Type B pancreatic cell (in vitro differentiated cells): ENCODE measurements around the gene ANO9. TPM values are rescaled to one million over a fixed set of nuclear protein-coding genes. Genes with fewer than 3 reads are reported as not detected.
"Not testable (repeated sequence)": the region's sequence is repeated elsewhere in the genome, so short reads cannot be mapped to it uniquely, and the experiment has no call there.

Source experiments
- DNase-seq: peaks from one replicate; pipeline ENCODE4 v3.0.0; 2021; ENCODE audit warnings: mixed read lengths; ENCODE audit not compliant: unreplicated experiment; ENCODE audit errors: extremely low spot score
- H3K27ac Mint-ChIP-seq: 2 replicates; pipeline ENCODE4 v1.8.0; 2021; ENCODE audit warnings: mild to moderate bottlenecking, mixed read lengths
- H3K27me3 Mint-ChIP-seq: 2 replicates; pipeline ENCODE4 v1.8.0; 2021; ENCODE audit warnings: mixed read lengths
- H3K36me3 Mint-ChIP-seq: 2 replicates; pipeline ENCODE4 v1.8.0; 2021; ENCODE audit warnings: mixed read lengths
- H3K4me1 Mint-ChIP-seq: one replicate; pipeline ENCODE4 v1.8.0; 2021; ENCODE audit warnings: mixed read lengths; ENCODE audit not compliant: unreplicated experiment
- H3K4me3 Mint-ChIP-seq: 2 replicates; pipeline ENCODE4 v1.8.0; 2021; ENCODE audit warnings: mild to moderate bottlenecking, mixed read lengths
- H3K9me3 Mint-ChIP-seq: 2 replicates; pipeline ENCODE4 v1.8.0; 2021; ENCODE audit warnings: mixed read lengths
- total RNA-seq: library from RNA; stranded (reverse); gene quantifications from 2 replicates; pipeline ENCODE4 v1.2.1, GENCODE V29; 2021; ENCODE audit warnings: low replicate concordance
- TF ChIP-seq, protein P1 (sequence below): fragments of 200-600 bp; sonication (generic); conservative IDR thresholded peaks from 2 replicates; pipeline ENCODE4 v1.5.0; 2021; ENCODE audit warnings: antibody characterized with exemption, mild to moderate bottlenecking

Gene ANO9
- total RNA-seq, 1 donor from 2014 or later = 25.3 TPM

DNA sequence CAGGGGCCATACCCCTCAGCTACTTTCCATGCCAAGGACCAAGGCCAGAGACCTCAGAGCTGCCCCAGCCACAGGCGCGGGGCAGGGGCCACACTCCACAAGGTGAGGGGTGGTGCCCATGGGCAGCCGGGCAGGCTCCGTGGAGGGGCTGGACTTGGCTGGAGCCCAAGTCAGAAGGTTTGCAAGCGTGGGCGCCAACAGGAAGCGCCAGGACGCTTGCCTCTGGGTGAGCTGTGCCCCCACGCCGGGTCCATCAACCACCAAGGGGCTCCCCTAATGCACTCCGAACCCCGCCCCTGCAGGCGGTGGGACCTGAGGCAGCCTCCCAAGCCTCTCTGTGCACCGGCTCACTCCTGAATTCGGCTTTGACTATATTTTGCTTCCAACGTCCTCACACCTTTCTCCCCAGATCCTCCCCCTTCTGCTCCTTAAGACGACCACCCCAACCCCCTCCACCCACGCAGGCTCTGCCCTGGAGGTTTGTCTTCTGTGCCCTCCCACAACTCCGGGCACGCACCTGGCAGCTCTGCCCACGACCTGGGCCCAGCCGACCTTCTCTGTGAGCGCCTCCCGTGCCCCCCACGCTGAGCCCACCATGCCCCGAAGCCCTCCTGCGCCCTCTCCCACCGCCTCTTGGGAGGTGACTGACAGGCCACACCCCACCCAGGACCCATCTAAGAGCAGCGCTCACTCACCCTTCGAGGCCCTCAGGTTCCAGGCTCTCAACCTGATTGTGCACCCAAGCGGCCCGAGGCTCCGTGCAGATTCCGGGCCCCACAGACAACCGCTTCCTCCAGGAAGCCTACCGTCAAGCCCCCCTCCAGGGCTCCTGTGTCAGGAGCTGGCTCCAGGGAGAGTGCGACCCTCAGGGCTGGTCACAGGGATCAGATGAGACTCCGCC is 50.4 kb downstream of the ANO9 start:
- no peaks in the 10 kb centered on the region for H3K36me3 Mint-ChIP-seq
- H3K27ac Mint-ChIP-seq = no peak overlapping the region
- DNase-seq = no peak
- no peak overlapping the region for H3K4me3 Mint-ChIP-seq
- peaks cover 9% of the 10 kb centered on the region for H3K27me3 Mint-ChIP-seq
- H3K4me1 Mint-ChIP-seq = peaks cover 6% of the 10 kb centered on the region
- H3K9me3 Mint-ChIP-seq = peaks cover 9% of the 10 kb centered on the region
- TF ChIP-seq, protein P1, sequence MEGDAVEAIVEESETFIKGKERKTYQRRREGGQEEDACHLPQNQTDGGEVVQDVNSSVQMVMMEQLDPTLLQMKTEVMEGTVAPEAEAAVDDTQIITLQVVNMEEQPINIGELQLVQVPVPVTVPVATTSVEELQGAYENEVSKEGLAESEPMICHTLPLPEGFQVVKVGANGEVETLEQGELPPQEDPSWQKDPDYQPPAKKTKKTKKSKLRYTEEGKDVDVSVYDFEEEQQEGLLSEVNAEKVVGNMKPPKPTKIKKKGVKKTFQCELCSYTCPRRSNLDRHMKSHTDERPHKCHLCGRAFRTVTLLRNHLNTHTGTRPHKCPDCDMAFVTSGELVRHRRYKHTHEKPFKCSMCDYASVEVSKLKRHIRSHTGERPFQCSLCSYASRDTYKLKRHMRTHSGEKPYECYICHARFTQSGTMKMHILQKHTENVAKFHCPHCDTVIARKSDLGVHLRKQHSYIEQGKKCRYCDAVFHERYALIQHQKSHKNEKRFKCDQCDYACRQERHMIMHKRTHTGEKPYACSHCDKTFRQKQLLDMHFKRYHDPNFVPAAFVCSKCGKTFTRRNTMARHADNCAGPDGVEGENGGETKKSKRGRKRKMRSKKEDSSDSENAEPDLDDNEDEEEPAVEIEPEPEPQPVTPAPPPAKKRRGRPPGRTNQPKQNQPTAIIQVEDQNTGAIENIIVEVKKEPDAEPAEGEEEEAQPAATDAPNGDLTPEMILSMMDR = no peak

DNA sequence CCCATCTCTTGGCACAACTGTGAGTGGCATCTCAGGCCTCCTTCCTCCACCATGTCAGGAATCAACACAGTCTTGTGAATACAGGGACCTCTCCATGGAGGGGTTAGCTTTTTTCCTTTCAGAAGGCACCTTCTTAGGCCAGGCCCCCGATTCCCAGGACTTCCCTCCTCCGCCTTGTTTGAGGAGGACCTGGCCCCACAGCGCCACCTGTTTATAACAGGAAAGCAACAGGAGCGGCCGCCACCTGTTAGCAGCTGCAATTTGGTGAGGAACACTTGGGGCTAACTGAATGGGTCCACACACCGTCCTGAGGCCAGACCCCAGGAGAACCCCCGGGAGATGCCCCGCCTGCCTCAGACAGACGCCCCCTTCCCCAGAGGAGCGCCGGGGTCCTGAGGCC is 51.6 kb downstream of the ANO9 start:
- TF ChIP-seq, protein P1 = no peak
- H3K36me3 Mint-ChIP-seq = no peaks in the 10 kb centered on the region
- H3K4me1 Mint-ChIP-seq = peaks cover 6% of the 10 kb centered on the region
- H3K27me3 Mint-ChIP-seq = peaks cover 9% of the 10 kb centered on the region
- DNase-seq = no peak
- H3K9me3 Mint-ChIP-seq = peaks cover 9% of the 10 kb centered on the region
- no peak overlapping the region for H3K4me3 Mint-ChIP-seq
- H3K27ac Mint-ChIP-seq = no peak overlapping the region

DNA sequence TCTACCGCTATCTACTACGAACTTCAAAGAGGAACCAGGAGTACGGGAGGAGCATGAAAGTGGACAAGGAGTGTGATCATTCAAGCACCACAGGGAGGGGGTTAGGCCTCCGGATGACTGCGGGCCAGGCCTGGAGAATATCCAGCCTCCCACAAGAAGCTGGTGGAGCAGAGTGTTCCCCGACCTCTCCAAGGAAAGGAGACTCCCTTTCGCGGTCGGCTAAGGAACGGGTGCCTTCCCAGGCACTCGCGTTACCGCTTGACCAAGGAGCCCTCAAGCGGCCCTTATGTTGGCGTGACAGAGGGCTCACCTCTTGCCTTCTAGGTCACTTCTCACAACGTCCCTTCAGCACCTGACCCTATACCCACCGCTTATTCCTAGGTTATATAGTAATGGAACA is 52.4 kb downstream of the ANO9 start:
- H3K27ac Mint-ChIP-seq, H3K9me3 Mint-ChIP-seq, DNase-seq, H3K4me1 Mint-ChIP-seq, H3K4me3 Mint-ChIP-seq, H3K27me3 Mint-ChIP-seq, H3K36me3 Mint-ChIP-seq: not testable (repeated sequence)

DNA sequence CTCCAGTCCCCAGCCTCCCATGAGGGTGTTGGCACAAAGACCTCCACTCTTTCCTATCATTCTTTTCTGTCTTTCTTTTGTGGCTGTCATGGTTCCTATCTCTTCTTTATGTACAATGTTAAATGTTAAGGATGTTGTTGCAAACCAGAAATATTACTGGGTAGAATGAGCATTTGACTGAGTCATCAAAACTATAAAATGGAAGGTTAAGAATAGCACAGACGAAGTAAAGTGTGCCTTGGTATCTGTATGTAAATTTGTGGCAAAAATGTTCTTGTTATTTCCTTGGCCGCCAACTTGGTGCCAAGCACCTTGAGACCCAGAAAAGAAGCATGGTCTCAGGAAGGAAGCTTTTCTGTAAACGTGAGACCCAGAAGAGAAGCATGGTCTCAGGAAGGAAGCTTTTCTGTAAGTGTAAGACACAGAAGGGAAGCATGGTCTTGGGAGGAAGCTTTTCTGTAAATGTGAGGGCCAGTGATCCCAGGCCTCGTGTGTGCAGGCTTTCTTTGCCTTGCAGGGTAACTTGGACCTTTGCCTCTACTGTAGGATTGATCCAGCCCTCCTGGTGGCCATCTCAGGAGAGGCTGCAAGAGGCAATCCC is 54.5 kb downstream of the ANO9 start:
- peaks cover 9% of the 10 kb centered on the region for H3K27me3 Mint-ChIP-seq
- H3K36me3 Mint-ChIP-seq = peaks cover 4% of the 10 kb centered on the region
- no peak for DNase-seq
- H3K27ac Mint-ChIP-seq = no peak overlapping the region
- peaks cover 9% of the 10 kb centered on the region for H3K9me3 Mint-ChIP-seq
- H3K4me1 Mint-ChIP-seq = peaks cover 3% of the 10 kb centered on the region
- H3K4me3 Mint-ChIP-seq = no peak overlapping the region
- TF ChIP-seq, protein P1 = no peak

DNA sequence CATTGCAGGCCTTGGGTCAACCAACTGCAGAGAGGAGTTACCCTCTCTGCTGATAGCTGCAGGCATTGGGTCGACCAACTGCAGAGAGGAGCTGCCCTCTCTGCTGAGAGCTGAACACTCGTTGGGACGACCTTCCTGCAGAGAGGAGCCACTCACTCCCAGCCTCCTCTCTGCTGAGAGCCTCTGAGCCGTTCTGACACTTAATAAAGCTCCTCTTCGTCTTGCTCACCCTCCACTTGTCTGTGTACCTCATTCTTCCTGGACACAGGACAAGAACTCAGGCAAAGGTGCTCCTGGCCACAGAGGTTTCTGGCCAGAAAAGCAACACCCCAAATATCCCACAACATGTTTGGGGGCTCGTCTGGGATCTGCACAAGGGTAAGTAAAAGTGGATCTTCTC is 55.3 kb downstream of the ANO9 start:
- H3K27ac Mint-ChIP-seq = no peak overlapping the region
- H3K9me3 Mint-ChIP-seq = peaks cover 9% of the 10 kb centered on the region
- H3K4me1 Mint-ChIP-seq = peaks cover 3% of the 10 kb centered on the region
- H3K36me3 Mint-ChIP-seq = peaks cover 8% of the 10 kb centered on the region
- H3K4me3 Mint-ChIP-seq = no peak overlapping the region
- TF ChIP-seq, protein P1 = no peak
- H3K27me3 Mint-ChIP-seq = peaks cover 9% of the 10 kb centered on the region
- no peak for DNase-seq
